HG02610 (cell line): ENCODE data around the gene EPHB6.

ENCODE experiments used
- ATAC-seq: cut with Tn5 transposase; IDR thresholded peaks from one replicate; pipeline ENCODE4 v1.9.1; 2021; ENCODE audit warnings: mild to moderate bottlenecking, moderate library complexity; ENCODE audit not compliant: unreplicated experiment

Gene EPHB6, protein sequence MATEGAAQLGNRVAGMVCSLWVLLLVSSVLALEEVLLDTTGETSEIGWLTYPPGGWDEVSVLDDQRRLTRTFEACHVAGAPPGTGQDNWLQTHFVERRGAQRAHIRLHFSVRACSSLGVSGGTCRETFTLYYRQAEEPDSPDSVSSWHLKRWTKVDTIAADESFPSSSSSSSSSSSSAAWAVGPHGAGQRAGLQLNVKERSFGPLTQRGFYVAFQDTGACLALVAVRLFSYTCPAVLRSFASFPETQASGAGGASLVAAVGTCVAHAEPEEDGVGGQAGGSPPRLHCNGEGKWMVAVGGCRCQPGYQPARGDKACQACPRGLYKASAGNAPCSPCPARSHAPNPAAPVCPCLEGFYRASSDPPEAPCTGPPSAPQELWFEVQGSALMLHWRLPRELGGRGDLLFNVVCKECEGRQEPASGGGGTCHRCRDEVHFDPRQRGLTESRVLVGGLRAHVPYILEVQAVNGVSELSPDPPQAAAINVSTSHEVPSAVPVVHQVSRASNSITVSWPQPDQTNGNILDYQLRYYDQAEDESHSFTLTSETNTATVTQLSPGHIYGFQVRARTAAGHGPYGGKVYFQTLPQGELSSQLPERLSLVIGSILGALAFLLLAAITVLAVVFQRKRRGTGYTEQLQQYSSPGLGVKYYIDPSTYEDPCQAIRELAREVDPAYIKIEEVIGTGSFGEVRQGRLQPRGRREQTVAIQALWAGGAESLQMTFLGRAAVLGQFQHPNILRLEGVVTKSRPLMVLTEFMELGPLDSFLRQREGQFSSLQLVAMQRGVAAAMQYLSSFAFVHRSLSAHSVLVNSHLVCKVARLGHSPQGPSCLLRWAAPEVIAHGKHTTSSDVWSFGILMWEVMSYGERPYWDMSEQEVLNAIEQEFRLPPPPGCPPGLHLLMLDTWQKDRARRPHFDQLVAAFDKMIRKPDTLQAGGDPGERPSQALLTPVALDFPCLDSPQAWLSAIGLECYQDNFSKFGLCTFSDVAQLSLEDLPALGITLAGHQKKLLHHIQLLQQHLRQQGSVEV

DNA sequence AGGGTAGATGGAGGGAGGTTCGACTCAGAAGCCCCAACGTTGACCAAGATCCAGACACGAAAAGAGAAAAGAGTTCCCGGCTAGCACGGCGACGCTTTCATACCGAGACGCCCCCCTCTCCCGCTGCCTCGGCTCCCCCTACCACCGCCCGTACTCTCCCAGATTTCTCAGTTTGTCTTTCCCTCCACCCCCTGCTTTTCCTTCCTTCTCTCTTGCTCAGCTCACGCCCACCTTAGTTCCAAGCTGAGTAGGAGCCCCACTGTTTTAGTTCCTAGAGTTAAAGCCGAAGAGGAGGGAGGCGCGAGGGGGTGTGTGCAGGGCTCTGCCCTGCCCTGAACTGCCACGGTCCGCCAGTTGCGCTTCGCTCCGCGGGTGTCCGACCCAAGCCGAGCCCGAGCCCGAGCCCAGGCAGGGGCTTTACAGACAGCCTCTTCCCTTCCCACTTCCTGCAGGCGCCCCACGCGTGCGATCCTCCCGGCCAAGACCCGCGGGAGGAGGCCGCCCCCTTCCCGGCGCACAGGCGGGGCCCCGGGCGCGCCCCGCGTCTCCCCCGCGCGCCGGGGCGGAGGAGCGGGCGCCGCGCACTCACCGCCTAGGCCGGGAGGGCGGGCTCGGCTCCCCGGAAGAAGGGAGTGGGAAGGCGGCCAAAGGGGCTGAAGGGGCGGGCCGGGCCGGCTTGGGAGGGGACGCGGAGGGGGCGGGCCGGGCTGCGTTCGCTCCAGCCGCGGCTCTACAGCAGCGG lies at the start of gene EPHB6:
EPHB6 (plus strand) TSS at position 705 of the 742 bp plus-strand sequence. CDS start 8,152 bp downstream, outside the sequence.
- peak; percentile 49 for ATAC-seq

DNA sequence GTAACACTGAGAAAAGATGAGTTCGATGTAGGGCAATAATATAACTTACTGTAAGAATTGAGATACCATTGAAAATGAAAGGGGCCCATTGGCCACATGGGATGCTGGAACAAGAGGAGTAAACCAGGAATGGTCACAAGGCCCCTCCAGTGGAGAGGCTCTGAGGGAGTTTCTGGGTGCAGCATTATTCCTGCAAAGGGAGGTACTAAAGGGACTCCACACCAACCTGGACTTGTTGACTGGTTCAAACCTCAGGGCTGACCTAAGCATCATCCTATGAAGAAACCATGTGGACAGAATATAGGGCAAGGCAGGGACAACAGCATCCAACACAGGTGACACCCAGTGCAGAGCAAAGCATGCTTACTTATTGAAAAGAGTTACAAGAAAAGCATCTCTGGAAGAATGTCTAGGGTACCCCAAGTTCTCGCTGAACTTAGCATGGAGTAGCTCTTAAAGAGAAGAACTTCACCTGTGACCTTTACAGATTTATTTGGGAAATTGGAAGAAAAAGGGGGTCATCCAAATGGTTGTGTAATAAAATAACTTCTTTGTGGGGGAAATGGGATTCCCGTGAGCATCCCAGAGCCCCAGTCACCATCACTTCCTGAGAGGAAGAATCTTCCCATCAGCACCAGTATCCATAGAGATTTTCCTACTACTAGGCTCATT lies 49.4 kb upstream of the EPHB6 start:
- ATAC-seq = no peak

DNA sequence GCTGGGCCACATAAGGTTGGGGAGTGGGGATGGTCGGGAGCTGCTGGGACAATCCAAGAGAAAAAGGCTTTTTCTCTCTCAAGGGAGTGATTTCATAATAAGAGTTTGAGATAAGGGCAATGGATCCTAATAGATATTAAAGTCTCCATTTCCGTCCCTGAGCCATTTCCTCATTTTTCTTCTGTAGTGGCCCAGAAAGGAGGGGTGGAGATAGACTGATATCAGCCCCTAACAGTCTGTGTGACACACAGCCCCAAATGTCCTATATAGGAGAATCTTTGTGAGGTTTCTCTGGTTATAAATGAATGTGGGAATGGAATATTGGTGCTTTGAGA lies 48.9 kb upstream of the EPHB6 start:
- no peak for ATAC-seq

DNA sequence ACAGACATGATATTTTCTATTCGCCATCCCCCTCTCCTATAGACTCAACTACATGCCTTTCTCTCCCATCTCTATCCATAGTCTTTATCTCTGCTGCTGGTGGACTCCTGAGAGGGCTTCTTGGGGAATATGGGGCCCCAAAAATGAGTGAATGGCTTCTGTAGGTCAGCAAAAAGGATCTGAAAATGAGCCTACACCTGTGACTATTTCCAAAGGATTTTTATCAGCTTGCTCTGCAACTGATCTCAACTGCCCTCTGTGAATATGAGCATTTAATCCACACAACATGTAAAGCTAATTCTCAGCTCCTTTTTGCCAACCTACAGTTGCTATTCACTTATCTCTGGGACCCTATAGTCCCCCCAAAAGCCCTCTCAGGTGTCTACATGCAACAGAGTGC lies 47.9 kb upstream of the EPHB6 start:
- ATAC-seq = no peak

DNA sequence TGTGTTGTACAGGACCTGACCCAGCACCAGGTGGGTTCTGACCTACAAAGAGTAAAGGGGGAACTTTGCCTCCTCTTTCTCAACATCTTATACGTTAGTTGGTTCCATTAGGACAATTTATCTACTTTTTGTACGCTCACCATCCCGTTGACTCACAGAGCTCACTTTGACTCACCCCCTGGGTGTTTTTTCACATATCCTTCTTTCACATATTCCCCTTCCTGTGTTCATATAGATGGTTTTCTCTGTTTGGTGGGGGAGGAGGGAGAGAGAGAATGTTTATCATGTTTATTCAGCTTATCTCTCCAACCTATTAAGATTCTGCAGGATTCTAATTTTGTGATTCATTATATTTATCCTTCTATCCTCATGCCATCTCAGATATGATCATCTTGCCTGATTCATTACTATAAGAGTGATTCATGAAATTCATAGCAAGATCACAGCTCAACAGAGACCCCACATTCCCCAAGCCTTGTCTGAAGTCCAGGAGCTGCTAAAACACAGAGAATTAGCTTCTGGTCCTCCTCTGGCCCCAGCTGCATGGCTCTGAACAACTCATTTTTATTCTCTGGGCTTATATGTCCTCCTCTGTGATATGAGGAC lies 46.9 kb upstream of the EPHB6 start:
- peak; percentile 18 for ATAC-seq

DNA sequence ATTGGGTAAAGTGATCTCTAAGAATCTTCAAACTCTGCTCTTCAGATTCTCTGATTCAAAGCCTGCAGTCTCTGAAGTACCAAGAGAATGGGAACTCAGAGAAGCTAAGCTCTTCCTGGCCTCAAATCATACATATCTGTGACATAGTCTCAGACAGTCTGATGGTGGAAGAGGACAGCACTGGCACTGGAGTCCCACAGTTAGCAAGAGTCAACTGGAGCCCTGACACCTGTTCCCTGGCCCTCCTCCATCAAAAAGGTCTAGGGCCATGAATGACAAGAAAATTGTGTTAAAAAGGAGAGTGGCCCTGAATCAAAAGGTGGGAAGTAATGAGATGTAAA lies 46.4 kb upstream of the EPHB6 start:
- peak; percentile 17 for ATAC-seq

DNA sequence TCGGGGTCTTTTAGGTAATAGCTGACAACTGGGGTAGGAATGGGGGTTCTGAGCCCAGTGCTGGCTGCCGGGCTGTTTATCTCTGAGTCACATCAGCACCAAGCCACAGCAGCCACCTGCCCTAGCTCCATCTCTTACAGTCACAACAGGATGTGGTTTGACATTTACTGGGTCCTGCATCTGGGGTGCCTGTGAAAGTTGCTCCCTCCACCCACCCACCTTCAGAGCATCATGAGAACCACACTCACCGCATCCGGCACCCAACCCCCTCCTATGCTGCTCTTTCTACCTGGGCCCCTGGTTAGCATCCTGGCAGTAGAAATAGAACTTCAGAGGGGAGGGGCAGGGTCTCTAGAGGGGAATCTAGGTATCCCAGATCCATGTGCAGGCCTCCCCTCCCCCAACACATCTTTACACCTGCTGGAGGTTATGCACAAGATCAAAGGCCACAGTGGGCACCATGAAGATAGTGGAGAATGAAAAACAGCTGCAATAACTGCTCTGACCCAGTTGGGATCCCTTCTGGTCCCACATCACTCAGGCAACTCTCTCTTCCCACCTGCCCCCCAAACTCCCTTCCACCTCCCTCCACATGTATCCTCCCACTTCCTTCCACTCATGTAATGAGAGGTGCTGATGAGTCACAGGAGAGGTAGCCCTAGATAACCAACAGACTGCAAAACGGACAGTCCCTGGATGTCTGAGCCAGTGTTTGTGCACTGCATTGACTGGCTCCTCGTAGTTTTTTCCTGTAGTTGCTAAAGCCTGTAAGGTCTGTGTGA lies 45.9 kb upstream of the EPHB6 start:
- ATAC-seq = peak; percentile 83

DNA sequence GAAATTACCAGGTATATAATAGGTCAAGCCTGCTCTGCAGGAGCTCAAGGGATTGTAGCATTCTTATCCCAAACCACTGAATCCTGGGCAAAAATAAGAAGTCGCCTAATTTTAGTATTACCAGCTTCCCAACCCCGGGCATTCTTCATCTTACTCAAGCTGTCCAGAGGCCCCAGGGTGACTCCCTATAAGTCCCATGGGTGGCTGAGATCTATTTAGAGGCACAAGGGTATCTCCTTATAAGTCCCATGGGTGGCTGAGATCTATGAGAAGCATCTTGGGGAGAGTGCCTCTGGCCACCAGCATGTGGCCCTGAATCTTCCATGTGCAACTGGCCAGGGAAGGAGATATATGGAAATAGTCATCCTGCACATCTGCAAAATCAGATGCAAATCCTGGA lies 45.2 kb upstream of the EPHB6 start:
- peak; percentile 20 for ATAC-seq

DNA sequence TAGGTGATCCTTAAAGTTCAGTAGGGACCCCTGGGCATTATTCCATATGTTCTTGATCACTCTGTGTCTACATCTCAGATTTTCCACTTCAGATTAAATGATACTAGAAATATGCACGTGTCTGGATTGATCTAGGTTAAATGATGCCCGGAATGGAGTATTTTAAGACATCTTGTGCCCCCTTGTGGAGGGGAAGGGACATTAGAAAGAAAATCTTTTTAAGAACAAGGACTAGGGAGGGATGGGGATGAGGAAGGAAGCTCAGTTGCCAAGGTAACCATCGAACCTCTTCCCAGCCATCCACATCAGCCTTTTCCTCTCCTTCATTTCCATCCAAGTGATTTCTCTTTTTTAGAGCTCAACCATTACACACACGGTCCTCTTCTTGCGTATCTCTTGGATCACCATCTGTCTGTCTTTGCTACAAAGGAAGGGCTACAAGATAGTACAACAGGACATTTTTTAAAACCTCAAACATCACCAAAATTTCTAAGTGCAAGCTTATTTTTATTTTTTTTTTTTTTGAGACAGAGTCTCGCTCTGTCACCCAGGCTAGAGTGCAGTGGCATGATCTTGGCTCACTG lies 43.6 kb upstream of the EPHB6 start:
- ATAC-seq = no peak

DNA sequence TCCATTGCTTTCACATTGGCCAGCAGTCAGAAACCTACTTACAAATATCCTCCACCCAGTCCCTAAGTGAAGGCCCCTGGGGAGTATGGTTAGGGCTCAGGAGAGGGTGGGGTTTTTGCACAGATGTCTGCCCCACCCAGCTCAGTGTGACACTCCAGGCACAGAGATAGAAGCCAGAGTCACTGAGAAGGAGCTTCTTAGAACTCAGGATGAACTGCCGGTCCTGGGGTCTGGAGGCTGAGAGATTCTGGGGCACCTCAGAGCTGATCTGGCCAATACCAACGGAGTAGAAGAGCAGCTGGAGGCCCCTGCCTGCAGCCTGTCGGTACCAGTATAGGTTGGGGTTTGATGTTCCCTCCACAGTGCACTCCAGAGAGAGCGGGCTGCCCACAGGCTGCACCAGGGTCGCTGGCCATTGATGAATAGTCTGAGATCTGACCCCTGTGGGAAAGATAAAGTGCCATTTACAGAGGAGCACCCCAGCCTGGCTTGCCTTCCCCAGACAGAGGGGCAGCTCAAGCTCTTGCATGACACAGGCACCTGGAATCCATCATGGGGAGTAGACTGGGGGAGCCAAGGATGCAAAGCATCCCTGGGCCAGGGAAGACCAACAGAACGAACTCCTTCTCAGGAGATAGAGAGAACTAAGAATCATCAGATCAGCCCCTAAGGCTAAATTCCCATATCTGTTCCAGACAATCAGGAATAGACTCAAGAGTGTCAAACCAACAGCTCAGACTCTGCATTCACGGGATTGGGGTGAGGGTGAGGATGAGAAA lies 42.2 kb upstream of the EPHB6 start:
- ATAC-seq = no peak

DNA sequence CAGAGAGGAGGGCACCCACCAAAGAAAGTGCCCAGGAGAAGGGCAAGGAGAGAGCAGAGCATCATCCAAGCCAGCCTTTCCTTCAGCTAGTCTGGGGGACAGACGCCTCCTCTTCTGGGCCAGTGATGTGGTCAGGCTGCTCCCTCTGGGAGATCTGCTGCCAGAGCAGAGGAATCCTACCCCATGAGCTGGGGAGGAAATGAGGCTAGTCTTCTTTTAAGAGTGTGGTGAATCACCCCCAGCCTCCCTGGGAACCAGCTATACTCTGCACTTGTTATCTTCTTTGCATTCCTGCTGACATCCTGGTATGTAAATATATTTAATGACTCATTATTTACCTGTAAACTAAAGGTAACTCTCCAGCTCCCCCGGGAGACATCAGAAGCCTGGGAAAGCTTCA lies 41.6 kb upstream of the EPHB6 start:
- ATAC-seq = no peak

DNA sequence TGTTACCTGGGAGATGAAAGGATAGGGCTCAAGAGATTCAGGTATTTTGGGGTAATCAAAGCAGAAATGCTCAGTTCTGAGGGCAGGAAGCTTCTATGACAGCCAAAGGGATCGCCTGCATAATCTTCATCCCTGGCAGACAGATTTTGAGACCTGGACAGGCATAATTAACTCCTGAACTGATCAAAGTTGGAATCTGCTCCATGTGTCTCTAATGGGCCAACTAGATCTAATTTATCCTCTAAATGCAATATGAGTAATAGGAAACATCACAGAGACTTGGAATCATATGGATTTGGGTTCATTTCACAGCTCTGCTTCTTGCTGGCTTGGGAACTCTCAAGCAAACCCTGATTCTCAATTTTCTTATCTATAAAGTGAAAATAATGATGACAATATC lies 41.2 kb upstream of the EPHB6 start:
- ATAC-seq = no peak

DNA sequence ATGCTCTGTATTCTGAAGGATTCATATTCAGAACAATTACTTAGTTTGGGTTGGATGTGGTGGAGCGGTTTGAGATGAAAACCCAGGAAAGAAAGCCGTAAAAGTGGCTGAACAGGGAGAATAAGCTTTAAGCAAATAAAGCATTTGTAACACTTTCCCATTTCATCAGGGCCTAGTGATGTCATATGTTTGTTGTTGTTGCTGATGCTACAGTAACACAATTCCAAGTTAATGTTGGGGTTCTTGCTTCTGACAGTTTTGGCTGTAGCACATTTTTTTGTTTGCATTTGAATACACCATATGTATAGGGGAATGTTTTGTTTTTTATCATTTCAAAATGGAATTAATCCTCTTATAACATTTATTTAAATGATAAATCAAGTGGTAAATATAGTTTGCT lies 40.4 kb upstream of the EPHB6 start:
- no peak for ATAC-seq

DNA sequence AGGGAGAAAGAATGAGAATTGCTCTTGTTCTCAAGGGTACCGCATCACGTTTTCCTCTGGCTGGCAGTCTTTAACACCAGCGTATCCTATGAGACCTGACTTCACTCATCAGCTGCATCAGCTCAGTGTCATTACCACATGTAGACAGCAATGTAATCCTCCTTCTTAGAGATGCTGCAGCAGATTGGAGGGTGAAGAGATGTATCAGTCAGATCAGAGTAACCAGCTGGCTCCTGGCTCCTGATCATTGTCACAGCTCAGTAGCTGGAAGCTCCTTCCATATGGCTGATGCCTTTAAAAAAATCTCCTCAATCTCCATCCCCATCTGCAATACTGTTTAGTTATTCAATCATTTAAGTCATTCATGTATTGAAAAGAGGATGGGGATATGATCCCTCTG lies 39.7 kb upstream of the EPHB6 start:
- ATAC-seq = no peak

DNA sequence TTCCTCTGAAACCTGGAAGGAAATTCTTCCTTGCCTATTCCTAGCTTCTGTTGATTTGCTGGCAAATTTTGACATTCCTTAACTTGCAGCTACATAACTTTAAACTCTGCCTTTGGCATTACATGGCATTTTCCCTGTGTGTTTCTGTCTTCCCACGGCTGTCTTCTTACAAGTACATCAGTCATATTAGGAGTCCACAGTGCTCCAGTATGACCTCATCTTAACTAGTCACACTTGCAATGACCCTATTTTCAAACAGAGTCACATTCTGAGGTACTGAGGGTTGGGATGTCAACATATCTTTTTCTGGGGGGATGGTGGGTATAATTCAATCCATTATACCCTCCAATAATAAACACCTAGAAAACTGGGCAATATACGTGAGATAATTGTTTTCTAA lies 37.4 kb upstream of the EPHB6 start:
- ATAC-seq = no peak

DNA sequence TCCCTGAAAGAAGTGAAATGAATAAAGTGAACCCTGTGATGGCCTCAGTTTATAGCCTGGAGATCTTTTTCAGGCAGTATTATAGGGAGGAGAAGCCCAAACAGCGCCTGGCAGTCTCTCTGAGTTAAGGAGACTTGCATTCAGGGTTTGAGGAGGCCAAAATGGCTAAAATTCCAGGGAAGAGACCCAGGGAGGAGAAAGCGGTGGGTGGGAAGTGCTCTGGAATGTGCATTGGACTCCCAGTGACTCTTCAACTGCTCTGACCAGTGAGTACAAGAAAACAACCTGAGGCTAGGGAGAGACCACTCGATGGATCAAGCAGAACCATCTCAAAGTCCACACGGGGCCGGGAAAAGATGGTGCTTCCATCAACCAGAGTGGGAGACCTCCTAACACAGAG lies 35.3 kb upstream of the EPHB6 start:
- no peak for ATAC-seq

DNA sequence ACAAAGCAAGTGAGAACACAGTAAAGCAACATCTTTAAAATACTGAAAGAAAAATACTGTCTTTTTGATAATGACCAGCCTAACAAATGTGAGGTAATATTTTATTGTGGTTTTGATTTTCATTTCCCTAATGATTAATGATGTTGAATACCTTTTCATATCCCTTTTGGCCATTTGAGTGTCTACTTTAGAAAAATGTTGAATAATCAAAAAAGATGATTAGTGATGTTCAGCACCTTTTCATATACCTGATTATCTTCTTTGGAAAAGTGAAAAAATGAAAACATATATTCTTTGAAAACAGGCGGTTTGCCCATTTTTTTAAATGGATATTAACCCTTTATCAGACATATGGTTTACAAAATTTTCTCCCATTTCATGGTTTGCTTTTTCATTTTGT lies 32.2 kb upstream of the EPHB6 start:
- ATAC-seq = no peak

DNA sequence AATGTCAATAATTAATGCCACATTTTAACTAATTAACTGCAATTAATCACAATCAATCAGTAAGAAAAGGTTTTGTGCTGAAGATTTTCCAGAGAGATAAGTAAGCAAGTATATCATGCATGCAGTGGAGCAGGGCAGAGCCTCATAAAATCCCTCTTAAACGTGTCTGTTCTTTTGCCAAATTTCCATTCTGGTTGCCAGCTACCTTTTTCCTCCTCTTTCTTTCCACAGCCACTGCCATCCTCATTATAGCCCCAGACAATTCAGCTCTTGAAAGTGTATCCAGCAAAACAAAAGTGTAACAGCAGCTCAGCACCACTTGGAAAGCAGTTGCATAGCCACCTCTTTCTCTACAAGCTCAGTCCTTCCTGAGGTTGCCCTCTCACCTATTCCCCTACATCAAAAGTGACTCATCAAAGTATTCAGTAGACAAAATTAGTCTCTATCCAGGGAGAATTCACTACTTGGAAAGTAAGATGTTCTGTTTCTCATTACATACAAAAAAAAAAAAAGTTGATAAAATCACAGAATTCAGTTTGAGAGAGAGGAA lies 26.9 kb upstream of the EPHB6 start:
- no peak for ATAC-seq
